ENCODE results near the gene TIAM2. TPM values are rescaled to one million over a fixed set of nuclear protein-coding genes. Genes with fewer than 3 reads are reported as not detected.

The TIAM2 gene
- total RNA-seq, 2 experiments from 2014 or later: 4.4 to 5.3 TPM

DNA sequence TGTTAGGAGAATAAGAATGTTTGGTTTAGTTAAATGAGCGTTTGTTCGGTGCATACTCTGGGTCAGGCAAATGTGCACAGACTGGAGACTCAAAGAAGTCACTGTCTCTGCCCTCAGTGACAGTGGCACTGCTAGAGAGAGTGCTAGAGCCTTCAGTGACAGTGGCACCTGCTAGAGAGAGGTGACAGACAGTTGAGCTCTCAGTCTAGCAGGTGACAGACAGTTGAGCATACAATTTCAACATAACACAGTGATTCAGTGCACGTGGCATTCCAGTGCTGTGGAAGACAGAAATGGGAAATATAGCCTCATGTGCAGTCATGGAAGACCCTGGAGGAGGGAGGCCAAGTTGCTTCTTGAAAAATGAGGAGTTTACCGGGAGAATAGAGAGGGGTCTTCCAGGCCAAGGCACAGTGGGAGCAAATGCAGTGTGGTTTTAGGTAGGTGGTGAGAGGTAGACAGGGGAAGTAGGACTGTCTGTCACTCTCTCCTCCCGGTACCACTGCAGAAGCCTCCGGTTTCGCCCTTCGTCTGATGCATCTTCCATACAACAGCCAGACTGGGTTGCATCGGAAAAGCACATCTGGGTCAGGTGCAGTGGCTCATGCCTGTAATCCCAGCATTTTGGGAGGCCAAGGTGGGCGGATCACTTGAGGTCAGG lies 160.8 kb downstream of the TIAM2 start:
- Histone ChIP-seq H3K27ac (ENCODE audit: low read depth in 1 of 2, low read length in 2 of 2) (no peak overlapping the region), H3K36me3 (ENCODE audit: insufficient read depth, low read length) (no peaks in the 10 kb centered on the region), H3K27me3 (ENCODE audit: control insufficient read depth in 1 of 2, insufficient read depth in 2 of 2, low read length in 2 of 2) (no peaks in the 10 kb centered on the region), H3K4me1 (ENCODE audit: insufficient read depth, low read length) (peaks cover 16% of the 10 kb centered on the region), H3K4me3 (ENCODE audit: low read length) (no peak overlapping the region), H3K9me3 (ENCODE audit: control insufficient read depth in 1 of 2, insufficient read depth in 1 of 2, low read length in 2 of 2) (no peaks in the 10 kb centered on the region)
- no peaks in the 10 kb centered on the region for H3K27me3 Mint-ChIP-seq
- TF ChIP-seq CTCF (IDR thresholded peaks at IDR 0.05): no peak
- no peak for ATAC-seq (ENCODE audit: poor library complexity)
- peaks cover 8% of the 10 kb centered on the region for H3K4me1 Mint-ChIP-seq (ENCODE audit: low read depth)
- no peak overlapping the region for H3K27ac Mint-ChIP-seq
- CTCF ChIA-PET: no interaction called here
- H3K9me3 Mint-ChIP-seq: no peaks in the 10 kb centered on the region
- no peaks in the 10 kb centered on the region for H3K36me3 Mint-ChIP-seq (ENCODE audit: low read depth)
- POLR2A ChIA-PET: no interaction called here
- intact Hi-C loops (cut with DNase I, micrococcal nuclease): no loop called here
- H3K4me3 Mint-ChIP-seq: no peak overlapping the region
- DNase-seq: no peak

GRCh38 chr6:155157101-155157500 lies 162.0 kb downstream of the TIAM2 start:
- TF ChIP-seq CTCF (IDR thresholded peaks at IDR 0.05): no peak
- ChIA-PET POLR2A (no interaction called here), CTCF (no interaction called here)
- no peaks in the 10 kb centered on the region for H3K27me3 ChIP-seq (ENCODE audit: control insufficient read depth in 1 of 2, insufficient read depth in 2 of 2, low read length in 2 of 2)
- no peak overlapping the region for H3K27ac ChIP-seq (ENCODE audit: low read depth in 1 of 2, low read length in 2 of 2)
- Mint-ChIP-seq H3K4me1 (ENCODE audit: low read depth) (peaks cover 8% of the 10 kb centered on the region), H3K36me3 (ENCODE audit: low read depth) (no peaks in the 10 kb centered on the region), H3K4me3 (no peak overlapping the region), H3K27me3 (no peaks in the 10 kb centered on the region), H3K9me3 (no peaks in the 10 kb centered on the region), H3K27ac (no peak overlapping the region)
- no peaks in the 10 kb centered on the region for H3K36me3 ChIP-seq (ENCODE audit: insufficient read depth, low read length)
- H3K9me3 ChIP-seq (ENCODE audit: control insufficient read depth in 1 of 2, insufficient read depth in 1 of 2, low read length in 2 of 2): no peaks in the 10 kb centered on the region
- DNase-seq: no peak
- no peak overlapping the region for H3K4me3 ChIP-seq (ENCODE audit: low read length)
- ATAC-seq (ENCODE audit: poor library complexity): no peak
- intact Hi-C loops (cut with DNase I, micrococcal nuclease): no loop called here
- H3K4me1 ChIP-seq (ENCODE audit: insufficient read depth, low read length): peaks cover 16% of the 10 kb centered on the region

GRCh38 chr6:155158030-155158843 lies 163.1 kb downstream of the TIAM2 start:
- Histone ChIP-seq H3K36me3 (ENCODE audit: insufficient read depth, low read length) (no peaks in the 10 kb centered on the region), H3K4me1 (ENCODE audit: insufficient read depth, low read length) (peaks cover 14% of the 10 kb centered on the region), H3K27ac (ENCODE audit: low read depth in 1 of 2, low read length in 2 of 2) (no peak overlapping the region), H3K4me3 (ENCODE audit: low read length) (no peak overlapping the region), H3K9me3 (ENCODE audit: control insufficient read depth in 1 of 2, insufficient read depth in 1 of 2, low read length in 2 of 2) (no peaks in the 10 kb centered on the region), H3K27me3 (ENCODE audit: control insufficient read depth in 1 of 2, insufficient read depth in 2 of 2, low read length in 2 of 2) (no peaks in the 10 kb centered on the region)
- Mint-ChIP-seq H3K27ac (no peak overlapping the region), H3K36me3 (ENCODE audit: low read depth) (no peaks in the 10 kb centered on the region), H3K9me3 (no peaks in the 10 kb centered on the region), H3K4me1 (ENCODE audit: low read depth) (peaks cover 8% of the 10 kb centered on the region), H3K4me3 (no peak overlapping the region), H3K27me3 (no peaks in the 10 kb centered on the region)
- intact Hi-C loops (cut with DNase I, micrococcal nuclease): no loop called here
- CTCF ChIA-PET: no interaction called here
- DNase-seq: no peak
- no peak for TF ChIP-seq CTCF (IDR thresholded peaks at IDR 0.05)
- ATAC-seq (ENCODE audit: poor library complexity): no peak
- POLR2A ChIA-PET: no interaction called here

All from CD4-positive, alpha-beta T cell (primary cell).